ENCODE measurements around the gene RNF152. TPM values are rescaled to one million over a fixed set of nuclear protein-coding genes. Genes with fewer than 3 reads are reported as not detected.

Gene RNF152
- total and polyA plus RNA-seq, 12 donors, result 1.5 to 31.1 (median 11.2) TPM

- TF ChIP-seq CTCF (IDR thresholded peaks at IDR 0.05) (no peak), POLR2A (IDR thresholded peaks at IDR 0.05) (no peak)
- no peaks in the 10 kb centered on the region for H3K36me3 ChIP-seq (replicated peaks in 1 of 2)
- intact Hi-C loops (cut with DNase I), result no loop called here
- H3K4me3 ChIP-seq, result no peak overlapping the region
- 66 to 92% (median 83%) methylated on average over 3 of the region's 3 CpGs for WGBS, 4 donors
- H3K9me3 ChIP-seq (replicated peaks in 1 of 3), result no peaks in the 10 kb centered on the region
- DNase-seq, result no peak
- H3K27ac ChIP-seq, result no peak overlapping the region
- no peaks in the 10 kb centered on the region for H3K27me3 ChIP-seq
- H3K4me1 ChIP-seq (replicated peaks in 1 of 2), result no peaks in the 10 kb centered on the region
Measured at GRCh38 chr18:61850756-61851155, 42.1 kb downstream of the RNF152 start.

- Histone ChIP-seq H3K9me3 (replicated peaks in 1 of 3) (no peaks in the 10 kb centered on the region), H3K36me3 (replicated peaks in 1 of 2) (no peaks in the 10 kb centered on the region), H3K4me3 (no peak overlapping the region), H3K4me1 (replicated peaks in 1 of 2) (no peaks in the 10 kb centered on the region), H3K27ac (no peak overlapping the region), H3K27me3 (no peaks in the 10 kb centered on the region)
- 93 to 97% (median 94%) methylated on average over 7 of the region's 7 CpGs for WGBS, 4 donors
- intact Hi-C loops (cut with DNase I), result no loop called here
- no peak for TF ChIP-seq CTCF (IDR thresholded peaks at IDR 0.05)
- TF ChIP-seq POLR2A (IDR thresholded peaks at IDR 0.05), result no peak
- DNase-seq, result no peak
Measured at GRCh38 chr18:61847164-61847791, 45.5 kb downstream of the RNF152 start.

- no peaks in the 10 kb centered on the region for H3K27me3 ChIP-seq
- no peaks in the 10 kb centered on the region for H3K36me3 ChIP-seq (replicated peaks in 1 of 2)
- TF ChIP-seq POLR2A (IDR thresholded peaks at IDR 0.05) (no peak), CTCF (IDR thresholded peaks at IDR 0.05) (no peak)
- intact Hi-C loops (cut with DNase I), result no loop called here
- H3K4me1 ChIP-seq (replicated peaks in 1 of 2), result no peaks in the 10 kb centered on the region
- DNase-seq, result no peak
- no peak overlapping the region for H3K4me3 ChIP-seq
- H3K27ac ChIP-seq, result no peak overlapping the region
- WGBS, 4 donors, result 96 to 99% (median 97%) methylated on average over 7 of the region's 7 CpGs
- no peaks in the 10 kb centered on the region for H3K9me3 ChIP-seq (replicated peaks in 1 of 3)
Measured at GRCh38 chr18:61845197-61845596, 47.6 kb downstream of the RNF152 start.

- H3K4me1 ChIP-seq (replicated peaks in 1 of 2), result no peaks in the 10 kb centered on the region
- no peaks in the 10 kb centered on the region for H3K27me3 ChIP-seq
- TF ChIP-seq CTCF (IDR thresholded peaks at IDR 0.05) (no peak), POLR2A (IDR thresholded peaks at IDR 0.05) (no peak)
- H3K36me3 ChIP-seq (replicated peaks in 1 of 2), result no peaks in the 10 kb centered on the region
- H3K9me3 ChIP-seq (replicated peaks in 1 of 3), result no peaks in the 10 kb centered on the region
- intact Hi-C loops (cut with DNase I), result no loop called here
- no peak overlapping the region for H3K27ac ChIP-seq
- no peak for DNase-seq
- WGBS, 4 donors, result 51 to 72% (median 64%) methylated on average over 4 of the region's 4 CpGs
- no peak overlapping the region for H3K4me3 ChIP-seq
Measured at GRCh38 chr18:61844726-61845125, 48.1 kb downstream of the RNF152 start.

All from adrenal gland (tissue), 12 donors.